NB4 (cell line): ENCODE measurements around the gene PDLIM5.

Experiments used
- CTCF ChIP-seq: IDR thresholded peaks from one replicate; pipeline ENCODE4 v1.5.1; 2012; ENCODE audit warnings: low read depth, low read length
- MAX ChIP-seq: IDR thresholded peaks from 2 replicates; pipeline ENCODE4 v1.6.1; 2011; ENCODE audit warnings: low read depth, low read length

- TF ChIP-seq CTCF = no peak
- no peak for TF ChIP-seq MAX
Observed at GRCh38 chr4:94588896-94589693, 137.4 kb downstream of the PDLIM5 start.
